ENCODE data around the gene ITGA3.

ITGA3 gene

GRCh38 chr17:50065056-50065455 lies 9.1 kb downstream of the ITGA3 start:
- POLR2A ChIA-PET = interaction anchor here (0.8 to 1.1 kb wide), 3 partner anchors 9 to 38 kb away, joined by 4 to 7 read pairs (median 5); partner anchors contain the start of gene ITGA3
- no peak for DNase-seq (ENCODE audit: low read depth, low spot score)
- no peak for TF ChIP-seq CTCF (IDR thresholded peaks at IDR 0.05; ENCODE audit: insufficient read depth, low read length, missing control alignments)
- no peak overlapping the region for H3K4me3 ChIP-seq (ENCODE audit: low read depth, low read length)
- CTCF ChIA-PET = interaction anchor here (1.4 to 17.8 kb wide), 6 partner anchors 11 to 68 kb away, joined by 5 to 179 read pairs (median 20); partner anchors contain the start of gene PDK2

- CTCF ChIA-PET = interaction anchor here (1.0 to 17.8 kb wide), 12 partner anchors 10 to 230 kb away, joined by 3 to 179 read pairs (median 8); partner anchors contain the start of genes ITGA3 and PDK2
- no peak overlapping the region for H3K4me3 ChIP-seq (ENCODE audit: low read depth, low read length)
- DNase-seq (ENCODE audit: low read depth, low spot score) = no peak
- TF ChIP-seq CTCF (IDR thresholded peaks at IDR 0.05; ENCODE audit: insufficient read depth, low read length, missing control alignments) = no peak
- POLR2A ChIA-PET = interaction anchor here (1.6 kb wide), 1 partner anchor 40 kb away, joined by 4 read pairs; no protein-coding TSS in a partner anchor
Measured at GRCh38 chr17:50066995-50067394, 11.1 kb downstream of the ITGA3 start.

GRCh38 chr17:50067996-50068395 lies 12.1 kb downstream of the ITGA3 start:
- no peak for DNase-seq (ENCODE audit: low read depth, low spot score)
- ChIA-PET POLR2A (no interaction called here), CTCF (interaction anchor here (1.6 to 17.8 kb wide), 8 partner anchors 10 to 71 kb away, joined by 3 to 179 read pairs (median 16); partner anchors contain the start of gene PDK2)
- TF ChIP-seq CTCF (IDR thresholded peaks at IDR 0.05; ENCODE audit: insufficient read depth, low read length, missing control alignments) = no peak
- no peak overlapping the region for H3K4me3 ChIP-seq (ENCODE audit: low read depth, low read length)

- ChIA-PET CTCF (interaction anchor here (0.9 to 2.0 kb wide), 4 partner anchors 16 to 45 kb away, joined by 3 to 8 read pairs (median 4); partner anchors contain the start of gene PDK2), POLR2A (interaction anchor here (0.7 kb wide), 1 partner anchor 11 kb away, joined by 3 read pairs; no protein-coding TSS in a partner anchor)
- no peak overlapping the region for H3K4me3 ChIP-seq (ENCODE audit: low read depth, low read length)
- no peak for TF ChIP-seq CTCF (IDR thresholded peaks at IDR 0.05; ENCODE audit: insufficient read depth, low read length, missing control alignments)
- DNase-seq (ENCODE audit: low read depth, low spot score) = no peak
Measured at GRCh38 chr17:50070908-50071680, 15.2 kb downstream of the ITGA3 start.

- TF ChIP-seq CTCF (IDR thresholded peaks at IDR 0.05; ENCODE audit: insufficient read depth, low read length, missing control alignments) = no peak
- ChIA-PET POLR2A (interaction anchor here (0.9 kb wide), 1 partner anchor 16 kb away, joined by 3 read pairs; the partner anchor contains the start of gene ITGA3), CTCF (interaction anchor here (0.9 to 2.9 kb wide), 3 partner anchors 10 to 22 kb away, joined by 3 to 14 read pairs (median 5); no protein-coding TSS in a partner anchor)
- DNase-seq (ENCODE audit: low read depth, low spot score) = no peak
- no peak overlapping the region for H3K4me3 ChIP-seq (ENCODE audit: low read depth, low read length)
Measured at GRCh38 chr17:50071692-50072091, 15.8 kb downstream of the ITGA3 start.

- H3K4me3 ChIP-seq (ENCODE audit: low read depth, low read length) = no peak overlapping the region
- no peak for DNase-seq (ENCODE audit: low read depth, low spot score)
- TF ChIP-seq CTCF (IDR thresholded peaks at IDR 0.05; ENCODE audit: insufficient read depth, low read length, missing control alignments) = no peak
- ChIA-PET POLR2A (interaction anchor here (0.9 kb wide), 1 partner anchor 16 kb away, joined by 3 read pairs; the partner anchor contains the start of gene ITGA3), CTCF (interaction anchor here (1.1 to 10.8 kb wide), 5 partner anchors 9 to 44 kb away, joined by 3 to 91 read pairs (median 14); no protein-coding TSS in a partner anchor)
Measured at GRCh38 chr17:50072130-50072529, 16.2 kb downstream of the ITGA3 start.
